H9 (cell line): ENCODE measurements around the gene FYN. TPM values are rescaled to one million over a fixed set of nuclear protein-coding genes. Genes with fewer than 3 reads are reported as not detected.

Experiments used
- DNase-seq: peaks from one replicate; pipeline ENCODE4 v3.0.0-alpha.2; 2017
- H2AFZ ChIP-seq: one replicate; pipeline ENCODE4 v1.6.1; 2013; ENCODE audit warnings: mild to moderate bottlenecking, low read length, control low read depth, moderate library complexity
- H2AK5ac ChIP-seq: 2 replicates; pipeline ENCODE4 v1.6.1; 2013; ENCODE audit warnings: low read length, control low read depth, mixed read lengths; ENCODE audit not compliant: insufficient read length
- H2BK120ac ChIP-seq: one replicate; pipeline ENCODE4 v1.6.1; 2013; ENCODE audit warnings: low read depth, mild to moderate bottlenecking, low read length, control low read depth, inconsistent platforms; ENCODE audit not compliant: poor library complexity, severe bottlenecking
- H2BK12ac ChIP-seq: 2 replicates; pipeline ENCODE4 v1.6.1; 2013; ENCODE audit warnings: low read length, control low read depth, mixed read lengths, low read depth; ENCODE audit not compliant: insufficient read length
- H2BK15ac ChIP-seq: 2 replicates; pipeline ENCODE4 v1.6.1; 2013; ENCODE audit warnings: low read depth, low read length, control low read depth
- H2BK20ac ChIP-seq: one replicate; pipeline ENCODE4 v1.6.1; 2013; ENCODE audit warnings: low read depth, mild to moderate bottlenecking, low read length, control low read depth, inconsistent platforms; ENCODE audit not compliant: poor library complexity, severe bottlenecking
- H2BK5ac ChIP-seq: 2 replicates; pipeline ENCODE4 v1.6.1; 2013; ENCODE audit warnings: low read length, control low read depth, mixed read lengths; ENCODE audit not compliant: insufficient read length
- H3K14ac ChIP-seq: 2 replicates; pipeline ENCODE4 v1.6.1; 2013; ENCODE audit warnings: low read length, control low read depth; ENCODE audit not compliant: insufficient read depth
- H3K18ac ChIP-seq: 2 replicates; pipeline ENCODE4 v1.6.1; 2013; ENCODE audit warnings: low read depth, mild to moderate bottlenecking, mixed read lengths, low read length, control low read depth; ENCODE audit not compliant: insufficient read length
- H3K23ac ChIP-seq: 2 replicates; pipeline ENCODE4 v1.6.1; 2013; ENCODE audit warnings: low read length, control low read depth, mixed read lengths, low read depth; ENCODE audit not compliant: insufficient read length
- H3K23me2 ChIP-seq: 2 replicates; pipeline ENCODE4 v1.6.1; 2013; ENCODE audit warnings: low read depth, mild to moderate bottlenecking, mixed read lengths, low read length, control low read depth; ENCODE audit not compliant: insufficient read length, poor library complexity, severe bottlenecking
- H3K27ac ChIP-seq: 2 replicates; pipeline ENCODE4 v1.5.1; 2013; ENCODE audit warnings: low read length, control low read depth, mixed read lengths, low read depth; ENCODE audit not compliant: insufficient read length
- H3K27me3 ChIP-seq: 2 replicates; pipeline ENCODE4 v1.6.1; 2013; ENCODE audit warnings: low read length, control low read depth, inconsistent platforms; ENCODE audit not compliant: insufficient read depth
- H3K4ac ChIP-seq: 2 replicates; pipeline ENCODE4 v1.6.1; 2013; ENCODE audit warnings: low read depth, mild to moderate bottlenecking, control low read depth, inconsistent platforms, low read length, moderate library complexity
- H3K4me1 ChIP-seq: 2 replicates; pipeline ENCODE4 v1.6.1; 2013; ENCODE audit warnings: low read length, control low read depth, inconsistent platforms; ENCODE audit not compliant: insufficient read depth
- H3K4me2 ChIP-seq: 2 replicates; pipeline ENCODE4 v1.6.1; 2013; ENCODE audit warnings: low read length, control low read depth, mixed read lengths; ENCODE audit not compliant: insufficient read length, insufficient read depth
- H3K56ac ChIP-seq: 2 replicates; pipeline ENCODE4 v1.6.1; 2013; ENCODE audit warnings: low read depth, mild to moderate bottlenecking, mixed read lengths, low read length, control low read depth; ENCODE audit not compliant: insufficient read length
- H3K79me1 ChIP-seq: 2 replicates; pipeline ENCODE4 v1.6.1; 2013; ENCODE audit warnings: low read depth, mild to moderate bottlenecking, moderate library complexity, low read length, control low read depth, inconsistent platforms; ENCODE audit not compliant: insufficient read depth, poor library complexity, severe bottlenecking
- H3K79me2 ChIP-seq: 2 replicates; pipeline ENCODE4 v1.6.1; 2013; ENCODE audit warnings: low read length, control low read depth, inconsistent platforms; ENCODE audit not compliant: insufficient read depth
- H3K9ac ChIP-seq: 2 replicates; pipeline ENCODE4 v1.6.1; 2013; ENCODE audit warnings: low read length, control low read depth, mixed read lengths; ENCODE audit not compliant: insufficient read length; ENCODE audit errors: extremely low read depth
- H3K9me3 ChIP-seq: one replicate; pipeline ENCODE4 v1.6.1; 2013; ENCODE audit warnings: low read depth, low read length, inconsistent platforms; ENCODE audit not compliant: control insufficient read depth
- H3T11ph ChIP-seq: one replicate; pipeline ENCODE4 v1.6.1; 2013; ENCODE audit warnings: mild to moderate bottlenecking, low read length, control low read depth, inconsistent platforms
- H4K20me1 ChIP-seq: one replicate; pipeline ENCODE4 v1.6.1; 2013; ENCODE audit not compliant: control insufficient read depth, insufficient read length, insufficient read depth
- H4K5ac ChIP-seq: 2 replicates; pipeline ENCODE4 v1.6.1; 2013; ENCODE audit warnings: low read depth, mild to moderate bottlenecking, mixed read lengths, low read length, control low read depth; ENCODE audit not compliant: insufficient read length
- H4K8ac ChIP-seq: replicated peaks from 2 replicates; pipeline ENCODE4 v1.6.1; 2013; ENCODE audit warnings: low read length, control low read depth, mixed read lengths, low read depth; ENCODE audit not compliant: insufficient read length
- H4K91ac ChIP-seq: 2 replicates; pipeline ENCODE4 v1.6.1; 2013; ENCODE audit warnings: low read depth, mild to moderate bottlenecking, moderate library complexity, mixed read lengths, low read length, control low read depth; ENCODE audit not compliant: insufficient read length
- H3K27ac Mint-ChIP-seq, 3 experiments: 2 replicates in 2 of 3; 3 replicates in 1 of 3; pipeline ENCODE4 v1.8.0; 2020 to 2021; ENCODE audit warnings: mixed read lengths in 3 of 3, mild to moderate bottlenecking in 1 of 3, moderate library complexity in 1 of 3
- H3K27me3 Mint-ChIP-seq: 2 replicates; pipeline ENCODE4 v1.8.0; 2021; ENCODE audit warnings: low read depth, mild to moderate bottlenecking, moderate library complexity, mixed read lengths
- H3K36me3 Mint-ChIP-seq, 3 experiments: 2 replicates in 2 of 3; 3 replicates in 1 of 3; pipeline ENCODE4 v1.8.0; 2020 to 2021; ENCODE audit warnings: low read depth in 3 of 3, mixed read lengths in 3 of 3; ENCODE audit not compliant: insufficient read depth in 1 of 3
- H3K4me1 Mint-ChIP-seq, 2 experiments: 2 replicates each; pipeline ENCODE4 v1.8.0; 2020; ENCODE audit warnings: mixed read lengths in 2 of 2
- H3K4me3 Mint-ChIP-seq, 2 experiments: 2 replicates in 1 of 2; 3 replicates in 1 of 2; pipeline ENCODE4 v1.8.0; 2020 to 2021; ENCODE audit warnings: mild to moderate bottlenecking in 2 of 2, mixed read lengths in 2 of 2, moderate library complexity in 1 of 2
- H3K9me3 Mint-ChIP-seq, 2 experiments: 2 replicates in 1 of 2; 3 replicates in 1 of 2; pipeline ENCODE4 v1.8.0; 2020; ENCODE audit warnings: mild to moderate bottlenecking in 2 of 2, mixed read lengths in 2 of 2, moderate library complexity in 1 of 2
- WGBS: extraction: QIAGEN DNeasy Blood & Tissue Kit; methylation state at CpG from one replicate; pipeline ENCODE4 v1.1.7; 2013; ENCODE audit warnings: missing lambda C conversion rate, low lambda C conversion rate, mixed read lengths; ENCODE audit not compliant: insufficient read length; ENCODE audit errors: extremely low coverage; 5-methylcytosine and 5-hydroxymethylcytosine counted together
- total RNA-seq: library from RNA; stranded (reverse); gene quantifications from 2 replicates; pipeline ENCODE4 v1.2.1, GENCODE V29; 2021
- TF ChIP-seq, protein P1 (sequence below): fragments of 200-600 bp; sonication (generic); conservative IDR thresholded peaks from 3 replicates; pipeline ENCODE4 v1.8.0; 2021; ENCODE audit warnings: antibody characterized with exemption, mild to moderate bottlenecking

FYN gene
- total RNA-seq, 1 experiment from 2014 or later = 64.8 TPM

DNA sequence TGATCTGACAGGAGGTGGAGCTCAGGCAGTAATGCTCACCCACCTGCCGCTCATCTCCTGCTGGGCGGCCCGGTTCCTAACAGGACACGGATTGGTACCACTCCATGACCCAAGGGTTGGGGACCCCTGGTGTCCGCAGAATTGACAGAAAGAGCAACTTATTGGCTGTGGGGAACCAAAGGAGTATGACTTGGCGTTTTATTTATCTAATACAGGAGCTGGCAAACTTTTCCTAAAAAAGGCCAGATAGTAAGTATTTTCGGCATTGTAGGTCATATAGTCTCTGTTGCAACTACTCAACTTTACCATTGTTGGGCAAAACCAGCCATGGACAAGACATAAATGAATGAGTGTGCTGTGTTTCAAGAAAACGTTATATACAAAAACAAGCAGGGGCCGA is 223.2 kb downstream of the FYN start:
- Histone ChIP-seq H3T11ph (no peak overlapping the region), H3K56ac (no peak overlapping the region), H2BK15ac (no peak overlapping the region), H3K4me2 (no peak overlapping the region), H2BK5ac (no peak overlapping the region), H3K23ac (no peak overlapping the region), H3K14ac (no peak overlapping the region), H4K91ac (no peak overlapping the region), H3K79me1 (no peaks in the 10 kb centered on the region), H3K4me1 (no peaks in the 10 kb centered on the region), H3K79me2 (no peaks in the 10 kb centered on the region), H2BK20ac (no peak overlapping the region), H3K23me2 (no peaks in the 10 kb centered on the region), H2BK120ac (no peak overlapping the region), H3K4ac (no peak overlapping the region), H4K5ac (no peak overlapping the region), H3K18ac (no peak overlapping the region), H2BK12ac (no peak overlapping the region), H3K9me3 (no peaks in the 10 kb centered on the region), H2AK5ac (no peak overlapping the region), H2AFZ (no peak overlapping the region), H3K27me3 (no peaks in the 10 kb centered on the region), H4K20me1 (no peaks in the 10 kb centered on the region), H4K8ac (no peak overlapping the region), H3K9ac (no peak overlapping the region), H3K27ac (no peak overlapping the region)
- no peak for DNase-seq
- no peaks in the 10 kb centered on the region; the same call in none of the 2 replicates for H3K27me3 Mint-ChIP-seq
- no peak overlapping the region for H3K27ac Mint-ChIP-seq
- peaks cover 3 to 4% of the 10 kb centered on the region in 2 experiments; a peak in 4 of 5 replicates for H3K9me3 Mint-ChIP-seq
- TF ChIP-seq, protein P1, sequence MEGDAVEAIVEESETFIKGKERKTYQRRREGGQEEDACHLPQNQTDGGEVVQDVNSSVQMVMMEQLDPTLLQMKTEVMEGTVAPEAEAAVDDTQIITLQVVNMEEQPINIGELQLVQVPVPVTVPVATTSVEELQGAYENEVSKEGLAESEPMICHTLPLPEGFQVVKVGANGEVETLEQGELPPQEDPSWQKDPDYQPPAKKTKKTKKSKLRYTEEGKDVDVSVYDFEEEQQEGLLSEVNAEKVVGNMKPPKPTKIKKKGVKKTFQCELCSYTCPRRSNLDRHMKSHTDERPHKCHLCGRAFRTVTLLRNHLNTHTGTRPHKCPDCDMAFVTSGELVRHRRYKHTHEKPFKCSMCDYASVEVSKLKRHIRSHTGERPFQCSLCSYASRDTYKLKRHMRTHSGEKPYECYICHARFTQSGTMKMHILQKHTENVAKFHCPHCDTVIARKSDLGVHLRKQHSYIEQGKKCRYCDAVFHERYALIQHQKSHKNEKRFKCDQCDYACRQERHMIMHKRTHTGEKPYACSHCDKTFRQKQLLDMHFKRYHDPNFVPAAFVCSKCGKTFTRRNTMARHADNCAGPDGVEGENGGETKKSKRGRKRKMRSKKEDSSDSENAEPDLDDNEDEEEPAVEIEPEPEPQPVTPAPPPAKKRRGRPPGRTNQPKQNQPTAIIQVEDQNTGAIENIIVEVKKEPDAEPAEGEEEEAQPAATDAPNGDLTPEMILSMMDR = no peak
- H3K36me3 Mint-ChIP-seq = peaks cover 0 to 5% (median 2%) of the 10 kb centered on the region in 3 experiments; a peak in 4 of 7 replicates
- H3K4me3 Mint-ChIP-seq = no peak overlapping the region
- WGBS = no CpG with 5 or more reads among the region's 9 CpGs
- peaks cover 10 to 15% of the 10 kb centered on the region in 2 experiments for H3K4me1 Mint-ChIP-seq
